Hepatocyte (in vitro differentiated cells): Measurements from ENCODE around the gene IL27RA. TPM values are rescaled to one million over a fixed set of nuclear protein-coding genes. Genes with fewer than 3 reads are reported as not detected.

Experiments
- DNase-seq: peaks from one replicate; pipeline ENCODE4 v3.0.0-alpha.2; 2016; ENCODE audit warnings: low spot score
- H2AFZ ChIP-seq: fragments of 200-600 bp; sonication (generic); 2 replicates; pipeline ENCODE4 v1.6.0; 2016; ENCODE audit warnings: antibody characterized with exemption, mild to moderate bottlenecking
- H3K27ac ChIP-seq: fragments of 200-600 bp; sonication (generic); 2 replicates; pipeline ENCODE4 v1.5.1; 2016; ENCODE audit warnings: mild to moderate bottlenecking
- H3K27me3 ChIP-seq: fragments of 200-600 bp; sonication (generic); 2 replicates; pipeline ENCODE4 v1.6.1; 2016
- H3K36me3 ChIP-seq: fragments of 200-600 bp; sonication (generic); replicated peaks from 2 replicates; pipeline ENCODE4 v1.5.1; 2016; ENCODE audit warnings: low read depth; ENCODE audit not compliant: insufficient read depth
- H3K4me1 ChIP-seq: fragments of 200-600 bp; sonication (generic); 2 replicates; pipeline ENCODE4 v1.5.1; 2016; ENCODE audit warnings: mild to moderate bottlenecking, moderate library complexity; ENCODE audit not compliant: insufficient read depth
- H3K4me2 ChIP-seq: fragments of 200-600 bp; sonication (generic); 2 replicates; pipeline ENCODE4 v1.6.0; 2016
- H3K4me3 ChIP-seq: fragments of 200-600 bp; sonication (generic); 2 replicates; pipeline ENCODE4 v1.5.1; 2016; ENCODE audit warnings: mild to moderate bottlenecking
- H3K79me2 ChIP-seq: fragments of 200-600 bp; sonication (generic); 2 replicates; pipeline ENCODE4 v1.6.0; 2017; ENCODE audit warnings: mild to moderate bottlenecking
- H3K9me2 ChIP-seq: fragments of 200-600 bp; sonication (generic); replicated peaks from 2 replicates; pipeline ENCODE4 v1.6.0; 2017; ENCODE audit warnings: mild to moderate bottlenecking; ENCODE audit not compliant: insufficient read depth
- H3K9me3 ChIP-seq: fragments of 200-600 bp; sonication (generic); 2 replicates; pipeline ENCODE4 v1.5.1; 2016; ENCODE audit warnings: low read depth, mild to moderate bottlenecking
- H4K20me1 ChIP-seq: fragments of 200-600 bp; sonication (generic); 2 replicates; pipeline ENCODE4 v1.6.0; 2016; ENCODE audit warnings: mild to moderate bottlenecking; ENCODE audit not compliant: insufficient read depth, poor library complexity, severe bottlenecking
- EZH2 ChIP-seq: fragments of 200-600 bp; sonication (generic); IDR thresholded peaks from 2 replicates; pipeline ENCODE4 v1.6.1; 2016; ENCODE audit warnings: antibody characterized with exemption, mild to moderate bottlenecking, borderline replicate concordance
- EZH2phosphoT487 ChIP-seq: fragments of 200-600 bp; sonication (generic); IDR thresholded peaks from one replicate; pipeline ENCODE4 v1.6.1; 2018; ENCODE audit warnings: antibody characterized with exemption, mild to moderate bottlenecking, low read depth, moderate library complexity; ENCODE audit not compliant: unreplicated experiment, severe bottlenecking
- WGBS: methylation state at CpG from one replicate; pipeline ENCODE4 v1.1.6; 2016; ENCODE audit warnings: low lambda C conversion rate; ENCODE audit errors: missing lambda C conversion rate; 5-methylcytosine and 5-hydroxymethylcytosine counted together
- polyA plus RNA-seq: library from polyadenylated mRNA; unstranded; fragments of >200 nt; fragmentation: Nextera tagmentation; extraction: Ambion mirVana; gene quantifications from 2 replicates; pipeline ENCODE4 v1.2.1, GENCODE V29; 2016
- total RNA-seq: library from RNA; depleted of rRNA; stranded (reverse); fragments of >200 nt; gene quantifications from 2 replicates; pipeline ENCODE4 v1.2.3, GENCODE V29; 2014
- TF ChIP-seq, protein P1 (sequence below): fragments of 200-600 bp; sonication (generic); IDR thresholded peaks from 2 replicates; pipeline ENCODE4 v1.5.1; 2016; ENCODE audit warnings: antibody characterized with exemption, mild to moderate bottlenecking; ENCODE audit not compliant: poor library complexity

IL27RA gene
- total and polyA plus RNA-seq, 2 experiments from 2014 or later = 1.9 to 2.3 TPM

DNA sequence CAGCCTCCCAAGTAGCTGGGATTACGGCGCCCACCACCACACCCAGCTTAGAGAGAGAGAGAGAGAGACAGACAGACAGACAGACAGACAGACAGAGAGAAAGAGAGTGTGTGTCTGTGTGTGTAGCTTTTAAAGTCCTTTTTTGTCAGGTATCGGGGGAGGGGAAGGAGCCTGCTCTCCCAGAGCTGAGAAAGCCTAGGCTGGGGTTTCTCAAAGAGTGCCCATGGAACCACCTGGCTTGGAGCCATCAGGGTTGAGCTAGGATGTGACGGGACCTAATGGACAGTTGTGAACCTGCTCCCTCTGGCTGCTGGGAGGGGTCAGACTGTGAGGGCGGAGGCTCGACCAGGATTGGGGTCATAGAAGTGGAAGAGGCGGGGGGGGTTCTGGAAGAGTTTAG lies 42.1 kb upstream of the IL27RA start:
- no peak overlapping the region for H3K4me3 ChIP-seq
- H3K9me2 ChIP-seq = no peaks in the 10 kb centered on the region
- no peak overlapping the region for H3K4me2 ChIP-seq
- H3K9me3 ChIP-seq = no peaks in the 10 kb centered on the region
- WGBS = 91% methylated on average over 7 of the region's 7 CpGs
- H3K27me3 ChIP-seq = no peaks in the 10 kb centered on the region
- H3K27ac ChIP-seq = no peak overlapping the region
- no peak overlapping the region for H2AFZ ChIP-seq
- TF ChIP-seq EZH2phosphoT487 = no peak
- TF ChIP-seq, protein P1, sequence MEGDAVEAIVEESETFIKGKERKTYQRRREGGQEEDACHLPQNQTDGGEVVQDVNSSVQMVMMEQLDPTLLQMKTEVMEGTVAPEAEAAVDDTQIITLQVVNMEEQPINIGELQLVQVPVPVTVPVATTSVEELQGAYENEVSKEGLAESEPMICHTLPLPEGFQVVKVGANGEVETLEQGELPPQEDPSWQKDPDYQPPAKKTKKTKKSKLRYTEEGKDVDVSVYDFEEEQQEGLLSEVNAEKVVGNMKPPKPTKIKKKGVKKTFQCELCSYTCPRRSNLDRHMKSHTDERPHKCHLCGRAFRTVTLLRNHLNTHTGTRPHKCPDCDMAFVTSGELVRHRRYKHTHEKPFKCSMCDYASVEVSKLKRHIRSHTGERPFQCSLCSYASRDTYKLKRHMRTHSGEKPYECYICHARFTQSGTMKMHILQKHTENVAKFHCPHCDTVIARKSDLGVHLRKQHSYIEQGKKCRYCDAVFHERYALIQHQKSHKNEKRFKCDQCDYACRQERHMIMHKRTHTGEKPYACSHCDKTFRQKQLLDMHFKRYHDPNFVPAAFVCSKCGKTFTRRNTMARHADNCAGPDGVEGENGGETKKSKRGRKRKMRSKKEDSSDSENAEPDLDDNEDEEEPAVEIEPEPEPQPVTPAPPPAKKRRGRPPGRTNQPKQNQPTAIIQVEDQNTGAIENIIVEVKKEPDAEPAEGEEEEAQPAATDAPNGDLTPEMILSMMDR = no peak
- TF ChIP-seq EZH2 = no peak
- no peaks in the 10 kb centered on the region for H3K79me2 ChIP-seq
- no peaks in the 10 kb centered on the region for H4K20me1 ChIP-seq
- DNase-seq = no peak
- no peaks in the 10 kb centered on the region for H3K4me1 ChIP-seq
- no peaks in the 10 kb centered on the region for H3K36me3 ChIP-seq

DNA sequence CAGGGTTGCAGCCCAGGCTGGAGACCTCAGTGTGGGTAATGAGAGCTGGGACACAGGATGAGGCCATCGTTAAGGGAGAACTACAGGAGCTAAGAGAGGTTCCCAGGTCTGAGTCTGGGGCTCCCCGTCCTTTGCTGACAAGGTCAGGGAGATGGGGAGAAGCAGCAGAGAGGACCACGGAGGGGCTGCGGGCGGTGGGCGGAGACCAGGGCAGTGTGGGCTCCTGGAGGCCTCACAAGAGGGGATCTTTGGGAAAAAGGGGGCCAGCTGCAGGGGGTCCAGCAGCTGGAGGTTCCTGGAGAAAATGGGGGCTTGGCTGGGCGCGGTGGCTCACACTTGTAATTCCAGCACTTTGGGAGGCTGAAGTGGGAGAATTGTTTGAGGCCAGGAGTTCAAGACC lies 41.5 kb upstream of the IL27RA start:
- Histone ChIP-seq H3K9me3 (no peaks in the 10 kb centered on the region), H3K9me2 (no peaks in the 10 kb centered on the region), H4K20me1 (no peaks in the 10 kb centered on the region), H3K79me2 (peaks cover 3% of the 10 kb centered on the region), H3K4me2 (no peak overlapping the region), H3K27ac (no peak overlapping the region), H2AFZ (no peak overlapping the region), H3K4me3 (no peak overlapping the region), H3K36me3 (no peaks in the 10 kb centered on the region), H3K27me3 (no peaks in the 10 kb centered on the region), H3K4me1 (no peaks in the 10 kb centered on the region)
- DNase-seq = no peak
- 99% methylated on average over 8 of the region's 8 CpGs for WGBS
- TF ChIP-seq, protein P1 = no peak
- TF ChIP-seq EZH2 (no peak), EZH2phosphoT487 (no peak)

DNA sequence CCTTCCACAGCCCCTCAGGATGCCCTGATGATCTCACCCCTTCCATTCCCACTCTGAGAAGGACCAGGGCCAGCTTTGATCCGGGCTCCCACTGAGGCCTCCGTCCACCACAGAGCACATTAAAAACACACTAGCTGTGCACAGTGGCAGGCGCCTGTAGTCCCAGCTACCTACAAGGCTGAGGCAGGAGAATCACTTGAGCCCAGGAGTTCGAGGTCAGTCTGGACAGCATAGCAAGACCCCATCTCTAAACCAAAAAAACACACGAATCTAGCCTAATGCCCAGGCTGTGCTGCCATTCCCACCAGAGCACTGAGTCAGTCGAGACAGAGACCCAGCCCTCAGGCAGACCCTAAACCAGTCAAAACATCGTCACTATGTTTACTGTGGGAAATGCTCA lies 39.5 kb upstream of the IL27RA start:
- TF ChIP-seq, protein P1 = no peak
- TF ChIP-seq EZH2 (no peak), EZH2phosphoT487 (no peak)
- peaks cover 10% of the 10 kb centered on the region for H3K79me2 ChIP-seq
- WGBS = 97% methylated on average over 7 of the region's 7 CpGs

More for the DNA sequence above, 39.5 kb upstream of the IL27RA start:
- H3K27me3 ChIP-seq = no peaks in the 10 kb centered on the region
- H4K20me1 ChIP-seq = no peaks in the 10 kb centered on the region
- H3K9me3 ChIP-seq = no peaks in the 10 kb centered on the region
- H3K27ac ChIP-seq = no peak overlapping the region
- DNase-seq = no peak
- H3K9me2 ChIP-seq = no peaks in the 10 kb centered on the region
- no peak overlapping the region for H2AFZ ChIP-seq
- no peaks in the 10 kb centered on the region for H3K4me1 ChIP-seq
- H3K4me3 ChIP-seq = no peak overlapping the region
- H3K36me3 ChIP-seq = no peaks in the 10 kb centered on the region
- H3K4me2 ChIP-seq = no peak overlapping the region
